ENCODE measurements around the gene MCC.

The MCC gene

GRCh38 chr5:113265190-113265589 is 223.1 kb downstream of the MCC start:
- no peak for TF ChIP-seq ZNF274 (IDR thresholded peaks at IDR 0.05; ENCODE audit: low read depth, low read length)
- no peak overlapping the region for H3K4me3 ChIP-seq (ENCODE audit: low read length)

- H3K4me3 ChIP-seq (ENCODE audit: low read length) = no peak overlapping the region
- no peak for TF ChIP-seq ZNF274 (IDR thresholded peaks at IDR 0.05; ENCODE audit: low read depth, low read length)
These were observed 224.2 kb downstream of the MCC start for GRCh38 chr5:113264046-113264445.

GRCh38 chr5:113263545-113263944 is 224.7 kb downstream of the MCC start:
- no peak overlapping the region for H3K4me3 ChIP-seq (ENCODE audit: low read length)
- no peak for TF ChIP-seq ZNF274 (IDR thresholded peaks at IDR 0.05; ENCODE audit: low read depth, low read length)

GRCh38 chr5:113262674-113263073 is 225.6 kb downstream of the MCC start:
- TF ChIP-seq ZNF274 (IDR thresholded peaks at IDR 0.05; ENCODE audit: low read depth, low read length) = no peak
- no peak overlapping the region for H3K4me3 ChIP-seq (ENCODE audit: low read length)

- TF ChIP-seq ZNF274 (IDR thresholded peaks at IDR 0.05; ENCODE audit: low read depth, low read length) = no peak
These were observed 229.2 kb downstream of the MCC start for GRCh38 chr5:113259034-113259433.

GRCh38 chr5:113257545-113257944 is 230.7 kb downstream of the MCC start:
- H3K4me3 ChIP-seq (ENCODE audit: low read length) = no peak overlapping the region
- TF ChIP-seq ZNF274 (IDR thresholded peaks at IDR 0.05; ENCODE audit: low read depth, low read length) = no peak

More at GRCh38 chr5:113259034-113259433, 229.2 kb downstream of the MCC start:
- no peak overlapping the region for H3K4me3 ChIP-seq (ENCODE audit: low read length)

- TF ChIP-seq ZNF274 (IDR thresholded peaks at IDR 0.05; ENCODE audit: low read depth, low read length) = no peak
- no peak overlapping the region for H3K4me3 ChIP-seq (ENCODE audit: low read length)
These were observed 231.4 kb downstream of the MCC start for GRCh38 chr5:113256671-113257452.

- TF ChIP-seq ZNF274 (IDR thresholded peaks at IDR 0.05; ENCODE audit: low read depth, low read length) = no peak
- no peak overlapping the region for H3K4me3 ChIP-seq (ENCODE audit: low read length)
These were observed 232.5 kb downstream of the MCC start for GRCh38 chr5:113255579-113256386.

- no peak for TF ChIP-seq ZNF274 (IDR thresholded peaks at IDR 0.05; ENCODE audit: low read depth, low read length)
- no peak overlapping the region for H3K4me3 ChIP-seq (ENCODE audit: low read length)
These were observed 233.1 kb downstream of the MCC start for GRCh38 chr5:113255105-113255504.

GRCh38 chr5:113253037-113253436 is 235.2 kb downstream of the MCC start:
- TF ChIP-seq ZNF274 (IDR thresholded peaks at IDR 0.05; ENCODE audit: low read depth, low read length) = no peak
- no peak overlapping the region for H3K4me3 ChIP-seq (ENCODE audit: low read length)

GRCh38 chr5:113252066-113252465 is 236.2 kb downstream of the MCC start:
- no peak for TF ChIP-seq ZNF274 (IDR thresholded peaks at IDR 0.05; ENCODE audit: low read depth, low read length)
- no peak overlapping the region for H3K4me3 ChIP-seq (ENCODE audit: low read length)

GRCh38 chr5:113250341-113250953 is 237.8 kb downstream of the MCC start:
- no peak overlapping the region for H3K4me3 ChIP-seq (ENCODE audit: low read length)
- TF ChIP-seq ZNF274 (IDR thresholded peaks at IDR 0.05; ENCODE audit: low read depth, low read length) = no peak

- no peak for TF ChIP-seq ZNF274 (IDR thresholded peaks at IDR 0.05; ENCODE audit: low read depth, low read length)
- no peak overlapping the region for H3K4me3 ChIP-seq (ENCODE audit: low read length)
These were observed 239.0 kb downstream of the MCC start for GRCh38 chr5:113249206-113249605.

- H3K4me3 ChIP-seq (ENCODE audit: low read length) = no peak overlapping the region
- TF ChIP-seq ZNF274 (IDR thresholded peaks at IDR 0.05; ENCODE audit: low read depth, low read length) = no peak
These were observed 241.8 kb downstream of the MCC start for GRCh38 chr5:113246361-113246870.

Data from GM08714 (cell line).